Kidney tubule cell (primary cell): ENCODE data around the gene RSPH6A.
A peak's percentile ranks its signal among the peaks of the same experiment; 100 is the strongest.
"Not testable (repeated sequence)": the region's sequence is repeated elsewhere in the genome, so short reads cannot be mapped to it uniquely, and the experiment has no call there.

Experiments
- DNase-seq: peaks from one replicate; pipeline ENCODE4 v3.0.0-alpha.2; 2018; ENCODE audit warnings: low spot score

Gene RSPH6A

GRCh38 chr19:45800070-45800553, 15.0 kb downstream of the RSPH6A start:
- DNase-seq: peak; percentile 85

- DNase-seq: not testable (repeated sequence)
These were observed 15.6 kb downstream of the RSPH6A start for GRCh38 chr19:45799541-45799940.

- peak; percentile 73 for DNase-seq
These were observed 16.1 kb downstream of the RSPH6A start for GRCh38 chr19:45798995-45799517.

- no peak for DNase-seq
These were observed 20.5 kb downstream of the RSPH6A start for GRCh38 chr19:45794627-45795026.

- no peak for DNase-seq
These were observed 21.2 kb downstream of the RSPH6A start for GRCh38 chr19:45793876-45794275.

GRCh38 chr19:45793178-45793564, 21.9 kb downstream of the RSPH6A start:
- no peak for DNase-seq

GRCh38 chr19:45792470-45793177, 22.5 kb downstream of the RSPH6A start, which contains the start of gene DMWD:
DMWD (minus strand) TSS chr19:45792845; CDS start chr19:45792756, 89 bp downstream.
- peak; percentile 99 for DNase-seq

GRCh38 chr19:45791744-45792469, 23.2 kb downstream of the RSPH6A start:
- no peak for DNase-seq

- no peak for DNase-seq
These were observed 24.2 kb downstream of the RSPH6A start for GRCh38 chr19:45790942-45791341.

- no peak for DNase-seq
These were observed 25.9 kb downstream of the RSPH6A start for GRCh38 chr19:45789035-45789786.

GRCh38 chr19:45786533-45786894, 28.6 kb downstream of the RSPH6A start:
- DNase-seq: no peak

- DNase-seq: no peak
These were observed 29.2 kb downstream of the RSPH6A start for GRCh38 chr19:45785781-45786532.

- DNase-seq: no peak
These were observed 30.0 kb downstream of the RSPH6A start for GRCh38 chr19:45785097-45785496.

- no peak for DNase-seq
These were observed 31.0 kb downstream of the RSPH6A start for GRCh38 chr19:45784096-45784495.

GRCh38 chr19:45782820-45783785, 32.0 kb downstream of the RSPH6A start:
- DNase-seq: peak; percentile 33

GRCh38 chr19:45782162-45782691, 32.9 kb downstream of the RSPH6A start, which contains the start of gene DMPK:
DMPK (minus strand) TSS chr19:45782490; CDS start chr19:45782352, 138 bp downstream.
- no peak for DNase-seq

GRCh38 chr19:45781214-45782161, 33.6 kb downstream of the RSPH6A start:
- peak; percentile 47 for DNase-seq

GRCh38 chr19:45780448-45781213, 34.5 kb downstream of the RSPH6A start:
- no peak for DNase-seq
